Neural cell (in vitro differentiated cells): Measurements from ENCODE around the gene TMEM258. TPM values are rescaled to one million over a fixed set of nuclear protein-coding genes. Genes with fewer than 3 reads are reported as not detected.

Experiments
- H2AFZ ChIP-seq: fragments of 200-600, 300-800 bp; sonication (generic), shearing (Covaris generic); 2 replicates; pipeline ENCODE4 v1.6.0; 2014; ENCODE audit warnings: low read depth, mild to moderate bottlenecking, antibody characterized with exemption, low read length, moderate library complexity
- H3F3A ChIP-seq: fragments of 200-600 bp; shearing (Covaris generic); 2 replicates; pipeline ENCODE4 v1.6.1; 2016; ENCODE audit warnings: mild to moderate bottlenecking, moderate library complexity, mixed read lengths, antibody characterized with exemption, low read length; ENCODE audit not compliant: insufficient read depth, poor library complexity, severe bottlenecking
- H3K27ac ChIP-seq: fragments of 200-600, 300-800 bp; sonication (generic), shearing (Covaris generic); 2 replicates; pipeline ENCODE4 v1.5.1; 2014; ENCODE audit warnings: mild to moderate bottlenecking, low read length, moderate library complexity
- H3K27me3 ChIP-seq: fragments of 300-800, 200-600 bp; sonication (generic), shearing (Covaris generic); 2 replicates; pipeline ENCODE4 v1.6.0; 2014; ENCODE audit warnings: mild to moderate bottlenecking, low read depth, low read length, moderate library complexity; ENCODE audit not compliant: insufficient read depth
- H3K36me3 ChIP-seq: fragments of 300-800, 200-600 bp; sonication (generic), shearing (Covaris generic); 2 replicates; pipeline ENCODE4 v1.5.1; 2014; ENCODE audit warnings: mild to moderate bottlenecking, antibody characterized with exemption, low read length, moderate library complexity; ENCODE audit not compliant: insufficient read depth
- H3K4me2 ChIP-seq: fragments of 300-800, 200-600 bp; sonication (generic), shearing (Covaris generic); 2 replicates; pipeline ENCODE4 v1.6.0; 2014; ENCODE audit warnings: mild to moderate bottlenecking, low read length
- H3K4me3 ChIP-seq: fragments of 300-800, 200-600 bp; sonication (generic), shearing (Covaris generic); 2 replicates; pipeline ENCODE4 v1.5.1; 2014; ENCODE audit warnings: mild to moderate bottlenecking, low read length, moderate library complexity
- H3K79me2 ChIP-seq: fragments of 200-600 bp; shearing (Covaris generic); replicated peaks from 2 replicates; pipeline ENCODE4 v1.6.0; 2014; ENCODE audit warnings: mild to moderate bottlenecking, low read length, moderate library complexity; ENCODE audit not compliant: insufficient read depth
- H3K9ac ChIP-seq: fragments of 300-800, 200-600 bp; sonication (generic), shearing (Covaris generic); 2 replicates; pipeline ENCODE4 v1.6.1; 2016; ENCODE audit warnings: mild to moderate bottlenecking, low read length, mixed read lengths
- H3K9me2 ChIP-seq: fragments of 200-600 bp; shearing (Covaris generic); 2 replicates; pipeline ENCODE4 v1.6.1; 2016; ENCODE audit warnings: mild to moderate bottlenecking, low read length, mixed read lengths; ENCODE audit not compliant: insufficient read depth
- H3K9me3 ChIP-seq: fragments of 200-600, 300-800 bp; sonication (generic), shearing (Covaris generic); 2 replicates; pipeline ENCODE4 v1.6.1; 2016; ENCODE audit warnings: mild to moderate bottlenecking, mixed run types, low read length, moderate library complexity, mixed read lengths
- H4K20me1 ChIP-seq: fragments of 200-600 bp; shearing (Covaris generic); 2 replicates; pipeline ENCODE4 v1.6.1; 2016; ENCODE audit warnings: mild to moderate bottlenecking, mixed run types; ENCODE audit not compliant: insufficient read depth
- CTCF ChIP-seq: fragments of 450-650 bp; IDR thresholded peaks from 2 replicates; pipeline ENCODE4 v1.5.1; 2014; ENCODE audit warnings: antibody characterized with exemption, mild to moderate bottlenecking, moderate library complexity; ENCODE audit not compliant: poor library complexity, severe bottlenecking
- EP300 ChIP-seq: fragments of 450-650 bp; conservative IDR thresholded peaks from 2 replicates; pipeline ENCODE4 v1.6.1; 2014; ENCODE audit warnings: antibody characterized with exemption, mild to moderate bottlenecking, moderate library complexity; ENCODE audit not compliant: poor library complexity, severe bottlenecking
- EZH2 ChIP-seq: fragments of 200-600, 300-800 bp; shearing (Covaris generic), sonication (generic); IDR thresholded peaks from 2 replicates; pipeline ENCODE4 v1.6.1; 2014; ENCODE audit warnings: antibody characterized with exemption, low read length, borderline replicate concordance, mild to moderate bottlenecking; ENCODE audit not compliant: insufficient read depth, poor library complexity, severe bottlenecking
- MXI1 ChIP-seq: fragments of 450-650 bp; conservative IDR thresholded peaks from 2 replicates; pipeline ENCODE4 v1.6.1; 2014; ENCODE audit warnings: antibody characterized with exemption, mild to moderate bottlenecking; ENCODE audit not compliant: poor library complexity, severe bottlenecking
- POLR2AphosphoS5 ChIP-seq: IDR thresholded peaks from 2 replicates; pipeline ENCODE4 v1.6.1; 2012
- RAD21 ChIP-seq: fragments of 450-650 bp; conservative IDR thresholded peaks from 2 replicates; pipeline ENCODE4 v1.6.1; 2014; ENCODE audit warnings: antibody characterized with exemption, mild to moderate bottlenecking, moderate library complexity
- SMC3 ChIP-seq: fragments of 450-650 bp; conservative IDR thresholded peaks from 2 replicates; pipeline ENCODE4 v1.6.1; 2014; ENCODE audit warnings: antibody characterized with exemption, mild to moderate bottlenecking, moderate library complexity; ENCODE audit not compliant: poor library complexity
- TAF1 ChIP-seq: IDR thresholded peaks from 2 replicates; pipeline ENCODE4 v1.6.1; 2012; ENCODE audit warnings: low read depth
- polyA minus RNA-seq: library from RNA; depleted of rRNA, polyadenylated mRNA; stranded (reverse); fragments of >200 nt; gene quantifications from 2 replicates; pipeline ENCODE4 v1.2.3, GENCODE V29; 2014
- polyA plus RNA-seq: library from polyadenylated mRNA; depleted of rRNA; stranded (reverse); fragments of >200 nt; gene quantifications from 2 replicates; pipeline ENCODE4 v1.2.3, GENCODE V29; 2014
- TF ChIP-seq, protein P1 (sequence below): IDR thresholded peaks from 2 replicates; pipeline ENCODE4 v1.6.1; 2012; ENCODE audit warnings: borderline replicate concordance

Gene TMEM258
- polyA plus RNA-seq (134 and 141 TPM in 2 replicates), polyA minus RNA-seq (27.8 and 35.9 TPM in 2 replicates)

- H3K27me3 ChIP-seq, result no peaks in the 10 kb centered on the region
- peak within 1 kb of the TSS; percentile 48 for H2AFZ ChIP-seq
- no peaks in the 10 kb centered on the region for H4K20me1 ChIP-seq
- no peaks in the 10 kb centered on the region for H3F3A ChIP-seq
- H3K9ac ChIP-seq, result peak within 1 kb of the TSS; percentile 92
- H3K4me3 ChIP-seq, result peak within 1 kb of the TSS; percentile 84
- no peaks in the 10 kb centered on the region for H3K36me3 ChIP-seq
- no peaks in the 10 kb centered on the region for H3K9me2 ChIP-seq
- peak within 1 kb of the TSS; percentile 95 for H3K27ac ChIP-seq
- H3K79me2 ChIP-seq, result peaks cover 29% of the 10 kb centered on the region
- no peaks in the 10 kb centered on the region for H3K9me3 ChIP-seq
- TF ChIP-seq EZH2 (no peak), TAF1 (peak; percentile 81), EP300 (peak; percentile 45), POLR2AphosphoS5 (peak; percentile 81), CTCF (peak; percentile 40), MXI1 (peak; percentile 89), SMC3 (no peak)
- TF ChIP-seq, protein P1, sequence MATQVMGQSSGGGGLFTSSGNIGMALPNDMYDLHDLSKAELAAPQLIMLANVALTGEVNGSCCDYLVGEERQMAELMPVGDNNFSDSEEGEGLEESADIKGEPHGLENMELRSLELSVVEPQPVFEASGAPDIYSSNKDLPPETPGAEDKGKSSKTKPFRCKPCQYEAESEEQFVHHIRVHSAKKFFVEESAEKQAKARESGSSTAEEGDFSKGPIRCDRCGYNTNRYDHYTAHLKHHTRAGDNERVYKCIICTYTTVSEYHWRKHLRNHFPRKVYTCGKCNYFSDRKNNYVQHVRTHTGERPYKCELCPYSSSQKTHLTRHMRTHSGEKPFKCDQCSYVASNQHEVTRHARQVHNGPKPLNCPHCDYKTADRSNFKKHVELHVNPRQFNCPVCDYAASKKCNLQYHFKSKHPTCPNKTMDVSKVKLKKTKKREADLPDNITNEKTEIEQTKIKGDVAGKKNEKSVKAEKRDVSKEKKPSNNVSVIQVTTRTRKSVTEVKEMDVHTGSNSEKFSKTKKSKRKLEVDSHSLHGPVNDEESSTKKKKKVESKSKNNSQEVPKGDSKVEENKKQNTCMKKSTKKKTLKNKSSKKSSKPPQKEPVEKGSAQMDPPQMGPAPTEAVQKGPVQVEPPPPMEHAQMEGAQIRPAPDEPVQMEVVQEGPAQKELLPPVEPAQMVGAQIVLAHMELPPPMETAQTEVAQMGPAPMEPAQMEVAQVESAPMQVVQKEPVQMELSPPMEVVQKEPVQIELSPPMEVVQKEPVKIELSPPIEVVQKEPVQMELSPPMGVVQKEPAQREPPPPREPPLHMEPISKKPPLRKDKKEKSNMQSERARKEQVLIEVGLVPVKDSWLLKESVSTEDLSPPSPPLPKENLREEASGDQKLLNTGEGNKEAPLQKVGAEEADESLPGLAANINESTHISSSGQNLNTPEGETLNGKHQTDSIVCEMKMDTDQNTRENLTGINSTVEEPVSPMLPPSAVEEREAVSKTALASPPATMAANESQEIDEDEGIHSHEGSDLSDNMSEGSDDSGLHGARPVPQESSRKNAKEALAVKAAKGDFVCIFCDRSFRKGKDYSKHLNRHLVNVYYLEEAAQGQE, result peak; percentile 41
- H3K4me2 ChIP-seq, result peak within 1 kb of the TSS; percentile 90
Measured at GRCh38 chr11:61792310-61793082, at the start of gene TMEM258, which contains the start of gene FEN1. Gene TMEM258 (minus strand): TSS chr11:61792599. CDS start chr11:61792558, 41 bp downstream. Gene FEN1 (plus strand): TSS chr11:61792911. CDS start chr11:61795362, 2,451 bp downstream.

DNA sequence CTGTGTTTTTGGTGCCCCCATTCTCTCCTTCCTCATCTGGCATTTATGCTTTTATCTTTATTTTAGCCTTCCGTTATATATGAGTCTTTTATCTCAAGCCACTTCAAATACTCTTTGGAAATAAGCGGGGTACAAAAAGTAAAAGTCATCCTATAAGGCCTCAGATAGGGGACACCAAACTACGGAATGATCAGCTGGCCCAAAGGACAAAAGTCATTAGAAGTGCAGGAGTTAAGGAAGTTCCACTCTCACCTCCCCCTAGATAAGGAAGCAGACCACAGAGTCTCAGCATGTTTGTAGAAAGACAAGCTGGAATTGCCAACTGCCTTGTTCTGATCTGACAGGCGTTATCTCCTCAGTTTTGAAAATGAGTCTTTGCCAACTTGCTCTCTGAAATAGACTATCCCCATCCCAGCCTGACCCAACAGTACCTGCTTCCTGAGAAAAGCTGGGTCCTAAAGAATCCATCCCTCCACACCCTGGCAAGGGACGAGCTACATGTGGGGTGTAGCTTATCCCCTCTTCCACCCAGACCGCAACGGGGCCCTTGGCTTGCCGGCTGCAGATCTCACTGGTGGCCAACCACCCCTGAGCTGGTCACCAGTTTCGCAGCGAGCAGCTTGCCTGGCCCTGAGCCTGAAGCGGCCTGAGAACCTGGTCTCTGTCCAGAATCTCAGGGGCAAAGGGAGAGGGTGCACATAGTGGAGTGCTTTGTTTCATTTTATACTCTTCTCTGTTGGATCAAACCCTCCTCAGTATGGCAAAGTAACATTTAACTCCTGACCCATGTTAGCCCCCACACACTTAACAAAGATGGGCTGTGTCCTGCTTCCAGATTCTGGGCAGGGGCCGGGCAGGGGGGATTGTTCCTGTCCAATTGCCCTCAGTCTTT, 49.5 kb upstream of the TMEM258 start:
- Histone ChIP-seq H3K27ac (no peak overlapping the region), H2AFZ (no peak overlapping the region), H3K9me3 (no peaks in the 10 kb centered on the region), H3K4me3 (no peak overlapping the region), H3K27me3 (no peaks in the 10 kb centered on the region), H3K9ac (no peak overlapping the region), H3K36me3 (peaks cover 20% of the 10 kb centered on the region), H3K79me2 (peaks cover 18% of the 10 kb centered on the region), H4K20me1 (peaks cover 4% of the 10 kb centered on the region), H3F3A (no peaks in the 10 kb centered on the region), H3K9me2 (no peaks in the 10 kb centered on the region), H3K4me2 (no peak overlapping the region)
- no peak for TF ChIP-seq POLR2AphosphoS5
- no peak for TF ChIP-seq CTCF
- TF ChIP-seq SMC3, result no peak
- no peak for TF ChIP-seq TAF1
- no peak for TF ChIP-seq RAD21
- TF ChIP-seq, protein P1, result no peak
